Kidney epithelial cell (primary cell): Measurements from ENCODE around the gene PRPF6. TPM values are rescaled to one million over a fixed set of nuclear protein-coding genes. Genes with fewer than 3 reads are reported as not detected.

Experiments
- DNase-seq: peaks from one replicate; pipeline ENCODE4 v3.0.0-alpha.2; 2010; ENCODE audit warnings: low read depth
- H3K27me3 ChIP-seq: 2 replicates; pipeline ENCODE4 v1.6.0; 2011; ENCODE audit warnings: low read length; ENCODE audit not compliant: control insufficient read depth, insufficient read depth
- H3K36me3 ChIP-seq: 2 replicates; pipeline ENCODE4 v1.5.1; 2011; ENCODE audit warnings: low read length; ENCODE audit not compliant: control insufficient read depth, insufficient read depth
- H3K4me3 ChIP-seq: 2 replicates; pipeline ENCODE4 v1.5.1; 2011; ENCODE audit warnings: low read depth, mild to moderate bottlenecking, control low read depth, low read length
- CTCF ChIP-seq: IDR thresholded peaks from 2 replicates; pipeline ENCODE4 v1.5.1; 2011; ENCODE audit warnings: mild to moderate bottlenecking, moderate library complexity, low read length, control low read depth, inconsistent platforms; ENCODE audit not compliant: insufficient read depth, poor library complexity, severe bottlenecking
- total RNA-seq: library from RNA; depleted of rRNA; stranded (reverse); fragments of >200 nt; gene quantifications from 2 replicates; pipeline ENCODE4 v1.2.3, GENCODE V29; 2015

PRPF6 gene
- total RNA-seq, 1 donor from 2014 or later = 78.5 TPM

- Histone ChIP-seq H3K36me3 (no peaks in the 10 kb centered on the region), H3K4me3 (no peak overlapping the region), H3K27me3 (peaks cover 44% of the 10 kb centered on the region)
- TF ChIP-seq CTCF = no peak
- DNase-seq = no peak
Observed at GRCh38 chr20:64041781-64042053, 60.8 kb downstream of the PRPF6 start.

- H3K27me3 ChIP-seq = peaks cover 46% of the 10 kb centered on the region
- H3K36me3 ChIP-seq = no peaks in the 10 kb centered on the region
- H3K4me3 ChIP-seq = peak overlapping the region; percentile 45
- DNase-seq = no peak
- no peak for TF ChIP-seq CTCF
Observed at GRCh38 chr20:64042054-64042781, 61.3 kb downstream of the PRPF6 start.

GRCh38 chr20:64043768-64044167 lies 62.8 kb downstream of the PRPF6 start:
- TF ChIP-seq CTCF = no peak
- H3K27me3 ChIP-seq = peaks cover 49% of the 10 kb centered on the region
- H3K36me3 ChIP-seq = no peaks in the 10 kb centered on the region
- no peak for DNase-seq
- H3K4me3 ChIP-seq = no peak overlapping the region

GRCh38 chr20:64044484-64045247 lies 63.7 kb downstream of the PRPF6 start:
- H3K36me3 ChIP-seq = no peaks in the 10 kb centered on the region
- peaks cover 53% of the 10 kb centered on the region for H3K27me3 ChIP-seq
- TF ChIP-seq CTCF = no peak
- no peak overlapping the region for H3K4me3 ChIP-seq
- DNase-seq = no peak

- no peak for DNase-seq
- peaks cover 59% of the 10 kb centered on the region for H3K27me3 ChIP-seq
Observed at GRCh38 chr20:64045346-64046011, 64.5 kb downstream of the PRPF6 start.

More at GRCh38 chr20:64045346-64046011, 64.5 kb downstream of the PRPF6 start:
- no peaks in the 10 kb centered on the region for H3K36me3 ChIP-seq
- no peak for TF ChIP-seq CTCF
- no peak overlapping the region for H3K4me3 ChIP-seq
